ENCODE measurements around the gene PLA2G2D.

The PLA2G2D gene

DNA sequence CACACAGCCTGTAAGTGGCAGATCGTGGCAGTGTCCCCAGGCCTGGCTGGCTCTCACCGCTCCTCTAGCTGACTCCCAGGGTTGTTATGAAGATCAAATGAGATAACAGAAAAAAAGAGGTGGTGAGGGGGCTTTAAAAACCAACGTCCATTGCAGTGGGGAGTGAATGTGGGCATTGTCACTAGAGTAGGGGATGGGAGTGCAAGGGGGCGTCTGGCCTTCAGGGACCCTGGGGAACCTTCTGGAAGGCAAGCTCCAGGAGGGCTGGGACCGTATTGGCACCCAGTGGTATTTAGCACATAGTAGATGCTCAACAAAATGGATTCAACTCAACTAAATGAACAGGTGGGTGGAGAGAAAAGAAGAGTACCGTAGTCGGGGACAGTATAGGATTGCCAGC is 3.4 kb downstream of the PLA2G2D start:
- Histone ChIP-seq H3K27me3 (ENCODE audit: insufficient read depth, low read length, poor library complexity, severe bottlenecking) (no peaks in the 10 kb centered on the region), H3K9me2 (replicated peaks; ENCODE audit: low read depth, low read length) (no peaks in the 10 kb centered on the region), H3K9ac (ENCODE audit: low read depth, low read length, poor library complexity, severe bottlenecking) (no peak overlapping the region), H3K4me1 (ENCODE audit: insufficient read depth, low read length, poor library complexity, severe bottlenecking) (no peaks in the 10 kb centered on the region), H3F3A (ENCODE audit: low read depth) (no peaks in the 10 kb centered on the region), H3K79me2 (ENCODE audit: insufficient read depth, low read length) (no peaks in the 10 kb centered on the region), H4K20me1 (ENCODE audit: insufficient read depth, low read length, poor library complexity, severe bottlenecking) (no peaks in the 10 kb centered on the region), H2AFZ (ENCODE audit: low read length) (no peak overlapping the region), H3K9me3 (ENCODE audit: insufficient read depth, low read depth, low read length) (no peaks in the 10 kb centered on the region), H3K36me3 (ENCODE audit: insufficient read depth, low read length) (no peaks in the 10 kb centered on the region), H3K4me2 (ENCODE audit: low read depth, low read length, poor library complexity, severe bottlenecking) (no peak overlapping the region), H3K4me3 (ENCODE audit: low read length, poor library complexity, severe bottlenecking) (no peak overlapping the region)
- no peak for TF ChIP-seq EZH2phosphoT487 (IDR thresholded peaks at IDR 0.05; ENCODE audit: borderline replicate concordance)
- TF ChIP-seq, protein P1, sequence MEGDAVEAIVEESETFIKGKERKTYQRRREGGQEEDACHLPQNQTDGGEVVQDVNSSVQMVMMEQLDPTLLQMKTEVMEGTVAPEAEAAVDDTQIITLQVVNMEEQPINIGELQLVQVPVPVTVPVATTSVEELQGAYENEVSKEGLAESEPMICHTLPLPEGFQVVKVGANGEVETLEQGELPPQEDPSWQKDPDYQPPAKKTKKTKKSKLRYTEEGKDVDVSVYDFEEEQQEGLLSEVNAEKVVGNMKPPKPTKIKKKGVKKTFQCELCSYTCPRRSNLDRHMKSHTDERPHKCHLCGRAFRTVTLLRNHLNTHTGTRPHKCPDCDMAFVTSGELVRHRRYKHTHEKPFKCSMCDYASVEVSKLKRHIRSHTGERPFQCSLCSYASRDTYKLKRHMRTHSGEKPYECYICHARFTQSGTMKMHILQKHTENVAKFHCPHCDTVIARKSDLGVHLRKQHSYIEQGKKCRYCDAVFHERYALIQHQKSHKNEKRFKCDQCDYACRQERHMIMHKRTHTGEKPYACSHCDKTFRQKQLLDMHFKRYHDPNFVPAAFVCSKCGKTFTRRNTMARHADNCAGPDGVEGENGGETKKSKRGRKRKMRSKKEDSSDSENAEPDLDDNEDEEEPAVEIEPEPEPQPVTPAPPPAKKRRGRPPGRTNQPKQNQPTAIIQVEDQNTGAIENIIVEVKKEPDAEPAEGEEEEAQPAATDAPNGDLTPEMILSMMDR (conservative IDR thresholded peaks at IDR 0.05; ENCODE audit: low read length): no peak

DNA sequence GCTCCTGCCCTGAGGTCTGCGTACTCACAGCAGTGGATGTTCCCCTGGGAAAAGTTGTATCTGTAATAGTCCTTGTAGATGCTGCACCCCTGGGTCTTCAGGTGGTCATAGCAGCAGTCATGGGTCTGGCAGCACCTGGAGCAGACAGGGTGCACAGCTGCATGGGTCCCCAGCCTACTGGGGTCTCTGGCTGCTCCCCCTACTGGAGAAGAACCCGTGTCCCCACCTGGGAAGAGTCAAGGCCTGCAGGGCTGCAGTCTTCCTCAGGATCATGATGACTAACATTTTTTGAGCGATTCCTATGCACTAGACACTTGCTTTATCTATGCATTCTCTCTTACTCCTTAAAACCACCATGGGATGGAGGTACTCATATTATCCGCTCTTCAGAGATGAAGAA is 3.9 kb downstream of the PLA2G2D start:
- TF ChIP-seq, protein P1 (conservative IDR thresholded peaks at IDR 0.05; ENCODE audit: low read length): peak; percentile 37; the same call in 1 of the 2 replicates
- no peak for TF ChIP-seq EZH2phosphoT487 (IDR thresholded peaks at IDR 0.05; ENCODE audit: borderline replicate concordance)
- Histone ChIP-seq H3K36me3 (ENCODE audit: insufficient read depth, low read length) (no peaks in the 10 kb centered on the region), H3K27me3 (ENCODE audit: insufficient read depth, low read length, poor library complexity, severe bottlenecking) (no peaks in the 10 kb centered on the region), H3K9ac (ENCODE audit: low read depth, low read length, poor library complexity, severe bottlenecking) (no peak overlapping the region), H2AFZ (ENCODE audit: low read length) (no peak overlapping the region), H3K4me1 (ENCODE audit: insufficient read depth, low read length, poor library complexity, severe bottlenecking) (no peaks in the 10 kb centered on the region), H4K20me1 (ENCODE audit: insufficient read depth, low read length, poor library complexity, severe bottlenecking) (no peaks in the 10 kb centered on the region), H3K4me3 (ENCODE audit: low read length, poor library complexity, severe bottlenecking) (no peak overlapping the region), H3K79me2 (ENCODE audit: insufficient read depth, low read length) (no peaks in the 10 kb centered on the region), H3K9me3 (ENCODE audit: insufficient read depth, low read depth, low read length) (no peaks in the 10 kb centered on the region), H3F3A (ENCODE audit: low read depth) (no peaks in the 10 kb centered on the region), H3K9me2 (replicated peaks; ENCODE audit: low read depth, low read length) (no peaks in the 10 kb centered on the region), H3K4me2 (ENCODE audit: low read depth, low read length, poor library complexity, severe bottlenecking) (no peak overlapping the region)

DNA sequence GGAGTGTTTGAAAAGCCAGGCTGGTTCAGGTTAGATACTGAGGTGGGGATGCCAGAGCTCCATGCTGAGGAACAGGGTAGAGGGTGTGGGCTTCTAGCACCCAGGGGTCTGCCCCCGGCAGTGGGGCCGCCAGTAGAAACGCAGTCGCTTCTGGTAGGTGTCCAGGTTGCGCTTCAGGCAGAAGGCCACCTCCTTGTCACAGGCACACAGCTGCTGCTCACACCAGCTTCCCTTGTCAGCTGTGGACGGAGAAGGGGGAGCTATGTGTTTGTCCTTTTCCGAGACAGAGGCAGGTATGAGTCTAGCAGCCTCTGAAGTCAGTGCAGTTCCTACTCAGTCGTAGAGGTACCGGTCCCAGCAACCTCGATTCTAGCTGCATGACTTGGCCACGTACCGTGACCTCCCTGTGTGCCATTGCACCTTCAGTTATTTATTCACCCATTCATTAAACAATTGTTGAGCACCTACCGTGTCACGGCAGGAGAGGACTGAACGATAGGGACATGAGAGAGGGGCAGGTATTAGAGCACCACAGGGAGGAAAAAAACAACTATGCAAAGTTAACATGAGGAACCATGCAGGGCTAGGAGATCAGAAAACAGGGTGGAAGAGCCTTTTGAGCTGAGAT is 5.2 kb downstream of the PLA2G2D start:
- no peaks in the 10 kb centered on the region for H3K36me3 ChIP-seq (ENCODE audit: insufficient read depth, low read length)
- no peak overlapping the region for H3K4me3 ChIP-seq (ENCODE audit: low read length, poor library complexity, severe bottlenecking)
- H3F3A ChIP-seq (ENCODE audit: low read depth): no peaks in the 10 kb centered on the region
- H3K4me1 ChIP-seq (ENCODE audit: insufficient read depth, low read length, poor library complexity, severe bottlenecking): no peaks in the 10 kb centered on the region
- H3K9me2 ChIP-seq (replicated peaks; ENCODE audit: low read depth, low read length): no peaks in the 10 kb centered on the region
- H3K79me2 ChIP-seq (ENCODE audit: insufficient read depth, low read length): no peaks in the 10 kb centered on the region
- TF ChIP-seq, protein P1 (conservative IDR thresholded peaks at IDR 0.05; ENCODE audit: low read length): no peak
- TF ChIP-seq EZH2phosphoT487 (IDR thresholded peaks at IDR 0.05; ENCODE audit: borderline replicate concordance): no peak
- no peaks in the 10 kb centered on the region for H4K20me1 ChIP-seq (ENCODE audit: insufficient read depth, low read length, poor library complexity, severe bottlenecking)
- H3K27me3 ChIP-seq (ENCODE audit: insufficient read depth, low read length, poor library complexity, severe bottlenecking): no peaks in the 10 kb centered on the region
- H3K4me2 ChIP-seq (ENCODE audit: low read depth, low read length, poor library complexity, severe bottlenecking): no peak overlapping the region
- no peaks in the 10 kb centered on the region for H3K9me3 ChIP-seq (ENCODE audit: insufficient read depth, low read depth, low read length)
- H3K9ac ChIP-seq (ENCODE audit: low read depth, low read length, poor library complexity, severe bottlenecking): no peak overlapping the region
- H2AFZ ChIP-seq (ENCODE audit: low read length): no peak overlapping the region
